ENCODE measurements around the gene BTBD6. TPM values are rescaled to one million over a fixed set of nuclear protein-coding genes. Genes with fewer than 3 reads are reported as not detected.

BTBD6 gene
- total RNA-seq, 1 experiment from 2014 or later: 7.8 TPM

DNA sequence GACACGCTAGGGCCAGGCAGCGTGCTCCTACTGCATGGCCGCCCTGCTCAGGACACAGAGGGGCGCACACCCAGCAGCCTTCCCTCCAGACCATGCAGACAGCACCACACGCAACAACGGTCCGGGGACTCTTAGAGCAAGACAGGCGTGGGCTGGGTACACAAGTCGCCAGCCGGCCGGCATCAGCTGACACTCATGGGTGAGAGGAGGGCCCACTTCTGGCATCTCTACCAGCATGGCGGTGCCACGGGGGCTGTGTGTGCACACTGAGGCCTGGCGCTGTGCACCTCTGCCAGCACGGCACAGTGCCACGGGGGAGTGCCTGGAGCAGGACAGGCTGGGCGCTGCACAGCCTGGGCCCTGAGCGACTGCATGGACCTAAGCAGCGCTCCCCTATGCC, 6.7 kb upstream of the BTBD6 start:
- no peak overlapping the region for H3K27ac Mint-ChIP-seq
- DNase-seq (ENCODE audit: low spot score) (no peak), ATAC-seq (no peak)
- ChIA-PET CTCF (no interaction called here), POLR2A (no interaction called here)
- no peak overlapping the region for H3K4me3 Mint-ChIP-seq
- H3K36me3 Mint-ChIP-seq: no peaks in the 10 kb centered on the region; the same call in 1 of the 2 replicates
- no peaks in the 10 kb centered on the region for H3K27me3 Mint-ChIP-seq (ENCODE audit: low read depth)
- TF ChIP-seq ZNF219 (CRISPR knock-in tag; IDR thresholded peaks at IDR 0.05; ENCODE audit: borderline replicate concordance) (no peak), PRRX2 (CRISPR knock-in tag; IDR thresholded peaks at IDR 0.05) (no peak), ZNF232 (CRISPR knock-in tag; IDR thresholded peaks at IDR 0.05) (no peak), ZNF263 (CRISPR knock-in tag; IDR thresholded peaks at IDR 0.05; ENCODE audit: low read depth) (no peak)
- H3K4me1 Mint-ChIP-seq: no peaks in the 10 kb centered on the region
- no peaks in the 10 kb centered on the region for H3K9me3 Mint-ChIP-seq

DNA sequence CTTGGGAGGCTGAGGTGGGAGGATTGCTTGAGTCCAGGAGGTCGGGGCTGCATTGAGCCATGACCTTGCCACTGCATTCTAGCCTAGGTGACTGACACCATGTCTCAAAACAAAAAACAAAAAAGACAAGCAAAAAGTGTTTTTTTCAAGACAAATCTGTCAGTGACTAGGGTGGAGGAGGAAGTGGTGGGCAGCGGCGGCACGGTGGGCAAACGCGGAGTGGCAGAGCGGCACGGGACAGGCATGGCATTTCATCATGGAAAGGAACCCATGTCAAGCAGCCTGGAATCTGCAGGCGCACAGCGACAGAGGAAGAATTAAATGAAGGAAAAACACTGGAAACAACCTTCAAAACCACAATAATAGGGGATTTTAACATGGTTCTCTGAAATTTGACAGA, 4.0 kb upstream of the BTBD6 start:
- no peaks in the 10 kb centered on the region for H3K9me3 Mint-ChIP-seq
- DNase-seq (ENCODE audit: low spot score) (no peak), ATAC-seq (no peak)
- no peak for TF ChIP-seq ZNF232 (CRISPR knock-in tag; IDR thresholded peaks at IDR 0.05)
- no peak for TF ChIP-seq GRHL2 (CRISPR knock-in tag; IDR thresholded peaks at IDR 0.05; ENCODE audit: insufficient replicate concordance, severe bottlenecking)
- no peak for TF ChIP-seq SMAD3 (CRISPR knock-in tag; IDR thresholded peaks at IDR 0.05; ENCODE audit: borderline replicate concordance)
- TF ChIP-seq, protein P1, sequence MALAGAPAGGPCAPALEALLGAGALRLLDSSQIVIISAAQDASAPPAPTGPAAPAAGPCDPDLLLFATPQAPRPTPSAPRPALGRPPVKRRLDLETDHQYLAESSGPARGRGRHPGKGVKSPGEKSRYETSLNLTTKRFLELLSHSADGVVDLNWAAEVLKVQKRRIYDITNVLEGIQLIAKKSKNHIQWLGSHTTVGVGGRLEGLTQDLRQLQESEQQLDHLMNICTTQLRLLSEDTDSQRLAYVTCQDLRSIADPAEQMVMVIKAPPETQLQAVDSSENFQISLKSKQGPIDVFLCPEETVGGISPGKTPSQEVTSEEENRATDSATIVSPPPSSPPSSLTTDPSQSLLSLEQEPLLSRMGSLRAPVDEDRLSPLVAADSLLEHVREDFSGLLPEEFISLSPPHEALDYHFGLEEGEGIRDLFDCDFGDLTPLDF (CRISPR knock-in tag; IDR thresholded peaks at IDR 0.05): no peak
- no peak for TF ChIP-seq NR3C1 (CRISPR knock-in tag; conservative IDR thresholded peaks at IDR 0.05; ENCODE audit: low read depth)
- TF ChIP-seq, protein P2, sequence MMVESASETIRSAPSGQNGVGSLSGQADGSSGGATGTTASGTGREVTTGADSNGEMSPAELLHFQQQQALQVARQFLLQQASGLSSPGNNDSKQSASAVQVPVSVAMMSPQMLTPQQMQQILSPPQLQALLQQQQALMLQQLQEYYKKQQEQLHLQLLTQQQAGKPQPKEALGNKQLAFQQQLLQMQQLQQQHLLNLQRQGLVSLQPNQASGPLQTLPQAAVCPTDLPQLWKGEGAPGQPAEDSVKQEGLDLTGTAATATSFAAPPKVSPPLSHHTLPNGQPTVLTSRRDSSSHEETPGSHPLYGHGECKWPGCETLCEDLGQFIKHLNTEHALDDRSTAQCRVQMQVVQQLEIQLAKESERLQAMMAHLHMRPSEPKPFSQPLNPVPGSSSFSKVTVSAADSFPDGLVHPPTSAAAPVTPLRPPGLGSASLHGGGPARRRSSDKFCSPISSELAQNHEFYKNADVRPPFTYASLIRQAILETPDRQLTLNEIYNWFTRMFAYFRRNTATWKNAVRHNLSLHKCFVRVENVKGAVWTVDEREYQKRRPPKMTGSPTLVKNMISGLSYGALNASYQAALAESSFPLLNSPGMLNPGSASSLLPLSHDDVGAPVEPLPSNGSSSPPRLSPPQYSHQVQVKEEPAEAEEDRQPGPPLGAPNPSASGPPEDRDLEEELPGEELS (CRISPR knock-in tag; IDR thresholded peaks at IDR 0.05): no peak
- no peak for TF ChIP-seq TP53 (CRISPR knock-in tag; IDR thresholded peaks at IDR 0.05)
- TF ChIP-seq, protein P3, sequence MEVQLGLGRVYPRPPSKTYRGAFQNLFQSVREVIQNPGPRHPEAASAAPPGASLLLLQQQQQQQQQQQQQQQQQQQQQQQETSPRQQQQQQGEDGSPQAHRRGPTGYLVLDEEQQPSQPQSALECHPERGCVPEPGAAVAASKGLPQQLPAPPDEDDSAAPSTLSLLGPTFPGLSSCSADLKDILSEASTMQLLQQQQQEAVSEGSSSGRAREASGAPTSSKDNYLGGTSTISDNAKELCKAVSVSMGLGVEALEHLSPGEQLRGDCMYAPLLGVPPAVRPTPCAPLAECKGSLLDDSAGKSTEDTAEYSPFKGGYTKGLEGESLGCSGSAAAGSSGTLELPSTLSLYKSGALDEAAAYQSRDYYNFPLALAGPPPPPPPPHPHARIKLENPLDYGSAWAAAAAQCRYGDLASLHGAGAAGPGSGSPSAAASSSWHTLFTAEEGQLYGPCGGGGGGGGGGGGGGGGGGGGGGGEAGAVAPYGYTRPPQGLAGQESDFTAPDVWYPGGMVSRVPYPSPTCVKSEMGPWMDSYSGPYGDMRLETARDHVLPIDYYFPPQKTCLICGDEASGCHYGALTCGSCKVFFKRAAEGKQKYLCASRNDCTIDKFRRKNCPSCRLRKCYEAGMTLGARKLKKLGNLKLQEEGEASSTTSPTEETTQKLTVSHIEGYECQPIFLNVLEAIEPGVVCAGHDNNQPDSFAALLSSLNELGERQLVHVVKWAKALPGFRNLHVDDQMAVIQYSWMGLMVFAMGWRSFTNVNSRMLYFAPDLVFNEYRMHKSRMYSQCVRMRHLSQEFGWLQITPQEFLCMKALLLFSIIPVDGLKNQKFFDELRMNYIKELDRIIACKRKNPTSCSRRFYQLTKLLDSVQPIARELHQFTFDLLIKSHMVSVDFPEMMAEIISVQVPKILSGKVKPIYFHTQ (CRISPR knock-in tag; IDR thresholded peaks at IDR 0.05): no peak
- no peak for TF ChIP-seq GABPB1 (CRISPR knock-in tag; IDR thresholded peaks at IDR 0.05)
- no peak for TF ChIP-seq ZBTB21 (CRISPR knock-in tag; IDR thresholded peaks at IDR 0.05; ENCODE audit: borderline replicate concordance)
- no peak for TF ChIP-seq TEAD1 (CRISPR knock-in tag; IDR thresholded peaks at IDR 0.05)
- TF ChIP-seq EMX1 (CRISPR knock-in tag; IDR thresholded peaks at IDR 0.05): no peak
- no peak for TF ChIP-seq SMAD4 (CRISPR knock-in tag; IDR thresholded peaks at IDR 0.05)
- H3K36me3 Mint-ChIP-seq: peaks cover 3% of the 10 kb centered on the region; the same call in 1 of the 2 replicates
- no peaks in the 10 kb centered on the region; the same call in 1 of the 2 replicates for H3K27me3 Mint-ChIP-seq (ENCODE audit: low read depth)
- ChIA-PET POLR2A (no interaction called here), CTCF (no interaction called here)
- peaks cover 5% of the 10 kb centered on the region for H3K4me1 Mint-ChIP-seq
- H3K27ac Mint-ChIP-seq: no peak overlapping the region
- H3K4me3 Mint-ChIP-seq: no peak overlapping the region

DNA sequence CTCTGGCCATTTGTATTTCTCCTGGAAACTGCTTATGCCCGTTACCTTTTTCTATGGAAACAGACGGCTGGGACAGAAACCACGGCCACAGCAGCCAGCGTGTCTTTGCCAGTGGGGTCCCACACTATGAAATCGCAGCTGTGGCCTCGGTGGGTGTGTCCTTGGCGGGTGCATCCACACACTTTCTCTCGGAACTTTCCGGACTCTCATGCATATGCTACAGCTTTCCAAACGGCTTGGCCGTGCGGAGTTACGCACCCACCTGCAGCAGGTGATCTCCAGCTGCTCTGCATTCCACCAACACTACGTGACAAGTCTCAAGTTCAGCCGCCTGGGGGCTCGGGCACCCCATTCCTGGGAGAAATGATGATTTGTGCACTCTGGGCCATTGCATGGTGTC, 1.3 kb upstream of the BTBD6 start:
- H3K27ac Mint-ChIP-seq: peak overlapping the region; percentile 57
- DNase-seq (ENCODE audit: low spot score) (no peak), ATAC-seq (no peak)
- peaks cover 5% of the 10 kb centered on the region for H3K4me1 Mint-ChIP-seq
- no peak overlapping the region for H3K4me3 Mint-ChIP-seq
- no peaks in the 10 kb centered on the region for H3K9me3 Mint-ChIP-seq
- H3K27me3 Mint-ChIP-seq (ENCODE audit: low read depth): no peaks in the 10 kb centered on the region; the same call in 1 of the 2 replicates
- POLR2A ChIA-PET: no interaction called here
- CTCF ChIA-PET: interaction anchor here (1.7 to 3.6 kb wide), 4 partner anchors 40 to 105 kb away, joined by 5 to 11 read pairs (median 10); partner anchors contain the start of gene JAG2
- peaks cover 6% of the 10 kb centered on the region; the same call in 1 of the 2 replicates for H3K36me3 Mint-ChIP-seq
- no peak for TF ChIP-seq NFYB (CRISPR knock-in tag; conservative IDR thresholded peaks at IDR 0.05; ENCODE audit: low read depth)
- no peak for TF ChIP-seq ELF4 (CRISPR knock-in tag; IDR thresholded peaks at IDR 0.05; ENCODE audit: low read depth)
- TF ChIP-seq ZNF396 (CRISPR knock-in tag; IDR thresholded peaks at IDR 0.05; ENCODE audit: borderline replicate concordance): no peak
- TF ChIP-seq NFATC4 (CRISPR knock-in tag; IDR thresholded peaks at IDR 0.05): no peak
- no peak for TF ChIP-seq ZBTB21 (CRISPR knock-in tag; IDR thresholded peaks at IDR 0.05; ENCODE audit: borderline replicate concordance)
- no peak for TF ChIP-seq ZNF317 (CRISPR knock-in tag; IDR thresholded peaks at IDR 0.05; ENCODE audit: borderline replicate concordance, low read depth)
- no peak for TF ChIP-seq ZNF263 (CRISPR knock-in tag; IDR thresholded peaks at IDR 0.05; ENCODE audit: low read depth)
- TF ChIP-seq ESRRA (CRISPR knock-in tag; IDR thresholded peaks at IDR 0.05; ENCODE audit: borderline replicate concordance): no peak
- no peak for TF ChIP-seq ZNF138 (CRISPR knock-in tag; conservative IDR thresholded peaks at IDR 0.05)
- TF ChIP-seq, protein P4, sequence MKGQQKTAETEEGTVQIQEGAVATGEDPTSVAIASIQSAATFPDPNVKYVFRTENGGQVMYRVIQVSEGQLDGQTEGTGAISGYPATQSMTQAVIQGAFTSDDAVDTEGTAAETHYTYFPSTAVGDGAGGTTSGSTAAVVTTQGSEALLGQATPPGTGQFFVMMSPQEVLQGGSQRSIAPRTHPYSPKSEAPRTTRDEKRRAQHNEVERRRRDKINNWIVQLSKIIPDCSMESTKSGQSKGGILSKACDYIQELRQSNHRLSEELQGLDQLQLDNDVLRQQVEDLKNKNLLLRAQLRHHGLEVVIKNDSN (CRISPR knock-in tag; IDR thresholded peaks at IDR 0.05): no peak
- TF ChIP-seq, protein P5, sequence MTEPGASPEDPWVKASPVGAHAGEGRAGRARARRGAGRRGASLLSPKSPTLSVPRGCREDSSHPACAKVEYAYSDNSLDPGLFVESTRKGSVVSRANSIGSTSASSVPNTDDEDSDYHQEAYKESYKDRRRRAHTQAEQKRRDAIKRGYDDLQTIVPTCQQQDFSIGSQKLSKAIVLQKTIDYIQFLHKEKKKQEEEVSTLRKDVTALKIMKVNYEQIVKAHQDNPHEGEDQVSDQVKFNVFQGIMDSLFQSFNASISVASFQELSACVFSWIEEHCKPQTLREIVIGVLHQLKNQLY (CRISPR knock-in tag; IDR thresholded peaks at IDR 0.05): no peak
